Activated T-cell treated with anti-CD3 and anti-CD28 coated beads, Interleukin-2, amount 50 U/mL, for 72 hours (primary cell): Measurements from ENCODE around the gene TRIO. TPM values are rescaled to one million over a fixed set of nuclear protein-coding genes. Genes with fewer than 3 reads are reported as not detected.

Experiments used
- ATAC-seq, 2 donors: fragments of 150-1000 bp; cut with Tn5 transposase; replicated peaks in 1 of 2; 2 replicates each; pipeline ENCODE4 v1.10.0; 2021; ENCODE audit warnings: moderate library complexity in 2 of 2, mild to moderate bottlenecking in 1 of 2
- DNase-seq, 2 donors: peaks; one replicate each; pipeline ENCODE4 v3.0.0; 2021 to 2022; ENCODE audit warnings: mixed read lengths in 1 of 2
- H3K27ac Mint-ChIP-seq: one replicate; pipeline ENCODE4 v1.8.0; 2022; ENCODE audit warnings: mild to moderate bottlenecking, moderate library complexity, mixed read lengths
- H3K27me3 Mint-ChIP-seq: one replicate; pipeline ENCODE4 v1.8.0; 2022; ENCODE audit warnings: low read depth, mixed read lengths
- H3K36me3 Mint-ChIP-seq, 2 donors: one replicate each; pipeline ENCODE4 v1.8.0; 2022; ENCODE audit warnings: mixed read lengths in 2 of 2, mild to moderate bottlenecking in 1 of 2; ENCODE audit not compliant: insufficient read depth in 2 of 2
- H3K4me1 Mint-ChIP-seq: one replicate; pipeline ENCODE4 v1.8.0; 2022; ENCODE audit warnings: low read depth, mixed read lengths
- H3K4me3 Mint-ChIP-seq, 2 donors: one replicate each; pipeline ENCODE4 v1.8.0; 2022; ENCODE audit warnings: mild to moderate bottlenecking in 2 of 2, mixed read lengths in 2 of 2, moderate library complexity in 2 of 2
- H3K9me3 Mint-ChIP-seq, 2 donors: one replicate each; pipeline ENCODE4 v1.8.0; 2022; ENCODE audit warnings: mixed read lengths in 2 of 2
- total RNA-seq, 2 donors: library from RNA; stranded (reverse); gene quantifications; one replicate each; pipeline ENCODE4 v1.2.3, GENCODE V29; 2022

Gene TRIO
- total RNA-seq, 2 donors from 2014 or later = 13.2 to 14.0 TPM

GRCh38 chr5:14359069-14360043 is 216.2 kb downstream of the TRIO start:
- DNase-seq (no peak), ATAC-seq (no peak)
- Mint-ChIP-seq H3K36me3 (no peaks in the 10 kb centered on the region), H3K27ac (no peak overlapping the region), H3K4me1 (peaks cover 5% of the 10 kb centered on the region), H3K9me3 (no peaks in the 10 kb centered on the region), H3K27me3 (no peaks in the 10 kb centered on the region), H3K4me3 (no peak overlapping the region)

- no peak overlapping the region for H3K27ac Mint-ChIP-seq
- H3K4me1 Mint-ChIP-seq = peaks cover 31% of the 10 kb centered on the region
- no peaks in the 10 kb centered on the region for H3K27me3 Mint-ChIP-seq
- no peak for DNase-seq
- H3K4me3 Mint-ChIP-seq = no peak overlapping the region
- H3K36me3 Mint-ChIP-seq = no peaks in the 10 kb centered on the region
- no peak for ATAC-seq
- no peaks in the 10 kb centered on the region for H3K9me3 Mint-ChIP-seq
Measured at GRCh38 chr5:14362491-14362890, 219.3 kb downstream of the TRIO start.

- Mint-ChIP-seq H3K4me3 (no peak overlapping the region), H3K36me3 (no peaks in the 10 kb centered on the region), H3K9me3 (no peaks in the 10 kb centered on the region), H3K4me1 (peaks cover 31% of the 10 kb centered on the region), H3K27ac (no peak overlapping the region), H3K27me3 (no peaks in the 10 kb centered on the region)
- DNase-seq (no peak), ATAC-seq (peak; percentile 14 to 15)
Measured at GRCh38 chr5:14364096-14364495, 221.0 kb downstream of the TRIO start.

- H3K4me3 Mint-ChIP-seq = peak overlapping the region; percentile 6 to 8
- H3K4me1 Mint-ChIP-seq = peaks cover 31% of the 10 kb centered on the region
- no peak for ATAC-seq
- no peak overlapping the region for H3K27ac Mint-ChIP-seq
- no peaks in the 10 kb centered on the region for H3K9me3 Mint-ChIP-seq
- H3K36me3 Mint-ChIP-seq = no peaks in the 10 kb centered on the region
- no peak for DNase-seq
- H3K27me3 Mint-ChIP-seq = no peaks in the 10 kb centered on the region
Measured at GRCh38 chr5:14364576-14365472, 221.7 kb downstream of the TRIO start.

GRCh38 chr5:14365831-14366430 is 222.8 kb downstream of the TRIO start:
- DNase-seq = no peak
- no peaks in the 10 kb centered on the region for H3K9me3 Mint-ChIP-seq
- ATAC-seq = peak; percentile 83 to 84
- H3K36me3 Mint-ChIP-seq = no peaks in the 10 kb centered on the region
- peaks cover 31% of the 10 kb centered on the region for H3K4me1 Mint-ChIP-seq
- no peak overlapping the region for H3K27ac Mint-ChIP-seq
- no peaks in the 10 kb centered on the region for H3K27me3 Mint-ChIP-seq
- H3K4me3 Mint-ChIP-seq = peak overlapping the region in 1 of 2 donors; percentile 48

GRCh38 chr5:14366763-14367162 is 223.6 kb downstream of the TRIO start:
- no peaks in the 10 kb centered on the region for H3K27me3 Mint-ChIP-seq
- DNase-seq = no peak

DNA sequence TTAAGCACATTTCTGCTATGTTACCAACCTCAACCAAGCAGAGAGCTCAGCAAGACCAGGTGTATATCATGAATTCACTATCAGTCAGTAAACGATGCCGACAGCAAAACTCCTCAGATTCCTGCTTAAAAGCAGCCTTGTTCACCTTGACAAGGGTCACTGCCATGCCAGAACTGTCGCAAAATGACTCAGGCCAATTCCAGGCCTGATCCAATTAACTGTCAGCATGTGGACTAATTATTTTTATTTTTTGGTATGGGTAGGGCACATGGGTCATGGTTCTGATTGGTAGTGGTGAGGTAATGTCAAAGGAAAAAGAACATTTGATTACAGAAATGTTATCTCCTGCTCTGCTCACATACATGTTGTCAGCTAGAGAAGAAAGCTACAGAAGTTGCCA is 224.2 kb downstream of the TRIO start:
- ATAC-seq (no peak), DNase-seq (no peak)
- Mint-ChIP-seq H3K4me3 (no peak overlapping the region), H3K9me3 (no peaks in the 10 kb centered on the region), H3K36me3 (no peaks in the 10 kb centered on the region), H3K4me1 (peaks cover 31% of the 10 kb centered on the region), H3K27me3 (no peaks in the 10 kb centered on the region), H3K27ac (no peak overlapping the region)

More at GRCh38 chr5:14366763-14367162, 223.6 kb downstream of the TRIO start:
- H3K27ac Mint-ChIP-seq = no peak overlapping the region
- no peak for ATAC-seq
- H3K9me3 Mint-ChIP-seq = no peaks in the 10 kb centered on the region
- H3K4me1 Mint-ChIP-seq = peaks cover 31% of the 10 kb centered on the region
- H3K36me3 Mint-ChIP-seq = no peaks in the 10 kb centered on the region
- H3K4me3 Mint-ChIP-seq = no peak overlapping the region

- no peaks in the 10 kb centered on the region for H3K36me3 Mint-ChIP-seq
- peaks cover 21% of the 10 kb centered on the region for H3K4me1 Mint-ChIP-seq
- H3K9me3 Mint-ChIP-seq = no peaks in the 10 kb centered on the region
- no peak for ATAC-seq
- H3K27ac Mint-ChIP-seq = no peak overlapping the region
- no peak for DNase-seq
- no peaks in the 10 kb centered on the region for H3K27me3 Mint-ChIP-seq
- H3K4me3 Mint-ChIP-seq = no peak overlapping the region
Measured at GRCh38 chr5:14369780-14370179, 226.6 kb downstream of the TRIO start.

- H3K4me1 Mint-ChIP-seq = peaks cover 15% of the 10 kb centered on the region
- H3K36me3 Mint-ChIP-seq = no peaks in the 10 kb centered on the region
- H3K27ac Mint-ChIP-seq = no peak overlapping the region
- DNase-seq (no peak), ATAC-seq (no peak)
- no peaks in the 10 kb centered on the region for H3K9me3 Mint-ChIP-seq
- no peak overlapping the region for H3K4me3 Mint-ChIP-seq
- no peaks in the 10 kb centered on the region for H3K27me3 Mint-ChIP-seq
Measured at GRCh38 chr5:14370386-14370785, 227.2 kb downstream of the TRIO start.

- DNase-seq (no peak), ATAC-seq (no peak)
- Mint-ChIP-seq H3K4me1 (no peaks in the 10 kb centered on the region), H3K9me3 (no peaks in the 10 kb centered on the region), H3K4me3 (no peak overlapping the region), H3K27ac (no peak overlapping the region), H3K27me3 (no peaks in the 10 kb centered on the region), H3K36me3 (no peaks in the 10 kb centered on the region)
Measured at GRCh38 chr5:14373685-14374084, 230.5 kb downstream of the TRIO start.

DNA sequence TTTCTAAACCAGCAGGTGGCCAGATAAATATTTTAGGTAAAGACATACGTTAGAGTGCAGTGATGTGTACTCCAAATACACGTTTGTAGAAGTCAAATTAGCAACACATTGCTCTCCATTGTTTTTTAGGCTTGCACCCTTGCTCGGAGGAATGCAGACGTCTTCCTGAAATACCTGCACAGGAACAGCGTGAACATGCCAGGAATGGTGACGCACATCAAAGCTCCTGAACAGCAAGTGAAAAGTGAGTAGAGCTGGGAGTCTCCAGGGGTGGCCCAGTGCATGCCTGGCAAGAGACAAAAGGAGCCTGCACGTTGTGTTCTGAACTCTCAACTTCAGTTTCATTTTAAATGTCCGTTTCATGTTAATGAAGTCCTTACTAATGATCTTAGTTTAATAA is 231.0 kb downstream of the TRIO start:
- Mint-ChIP-seq H3K27me3 (no peaks in the 10 kb centered on the region), H3K36me3 (no peaks in the 10 kb centered on the region), H3K4me1 (no peaks in the 10 kb centered on the region), H3K4me3 (no peak overlapping the region), H3K9me3 (no peaks in the 10 kb centered on the region), H3K27ac (no peak overlapping the region)
- DNase-seq = no peak
- no peak for ATAC-seq

GRCh38 chr5:14376789-14377188 is 233.6 kb downstream of the TRIO start:
- H3K36me3 Mint-ChIP-seq = no peaks in the 10 kb centered on the region
- DNase-seq (no peak), ATAC-seq (no peak)
- H3K9me3 Mint-ChIP-seq = no peaks in the 10 kb centered on the region
- no peak overlapping the region for H3K4me3 Mint-ChIP-seq
- no peaks in the 10 kb centered on the region for H3K4me1 Mint-ChIP-seq
- no peak overlapping the region for H3K27ac Mint-ChIP-seq
- H3K27me3 Mint-ChIP-seq = no peaks in the 10 kb centered on the region
